ENCODE data around the gene EID1.
"Not testable (repeated sequence)": the region's sequence is repeated elsewhere in the genome, so short reads cannot be mapped to it uniquely, and the experiment has no call there.

Gene EID1

GRCh38 chr15:48877630-48878595 lies at the start of gene EID1:
Gene EID1 (plus strand): TSS chr15:48878134. CDS start chr15:48878177, 43 bp downstream.
- DNase-seq (ENCODE audit: low read depth): peak; percentile 86

GRCh38 chr15:48828471-48828870 lies 49.5 kb upstream of the EID1 start:
- DNase-seq (ENCODE audit: low read depth): no peak

- no peak for DNase-seq (ENCODE audit: low read depth)
Observed at GRCh38 chr15:48828906-48829305, 49.0 kb upstream of the EID1 start.

GRCh38 chr15:48832648-48833047 lies 45.3 kb upstream of the EID1 start:
- DNase-seq (ENCODE audit: low read depth): no peak

GRCh38 chr15:48833526-48834239 lies 44.3 kb upstream of the EID1 start:
- no peak for DNase-seq (ENCODE audit: low read depth)

- no peak for DNase-seq (ENCODE audit: low read depth)
Observed at GRCh38 chr15:48834756-48835155, 43.2 kb upstream of the EID1 start.

- DNase-seq (ENCODE audit: low read depth): no peak
Observed at GRCh38 chr15:48842501-48842900, 35.4 kb upstream of the EID1 start.

GRCh38 chr15:48845123-48845522 lies 32.8 kb upstream of the EID1 start:
- DNase-seq (ENCODE audit: low read depth): no peak

GRCh38 chr15:48850648-48851047 lies 27.3 kb upstream of the EID1 start:
- DNase-seq (ENCODE audit: low read depth): no peak

- no peak for DNase-seq (ENCODE audit: low read depth)
Observed at GRCh38 chr15:48851956-48852355, 26.0 kb upstream of the EID1 start.

GRCh38 chr15:48854434-48854833 lies 23.5 kb upstream of the EID1 start:
- DNase-seq (ENCODE audit: low read depth): not testable (repeated sequence)

GRCh38 chr15:48855501-48856440 lies 22.2 kb upstream of the EID1 start:
- DNase-seq (ENCODE audit: low read depth): no peak

- DNase-seq (ENCODE audit: low read depth): no peak
Observed at GRCh38 chr15:48856942-48857341, 21.0 kb upstream of the EID1 start.

GRCh38 chr15:48858401-48858800 lies 19.5 kb upstream of the EID1 start:
- no peak for DNase-seq (ENCODE audit: low read depth)

GRCh38 chr15:48859426-48859825 lies 18.5 kb upstream of the EID1 start:
- DNase-seq (ENCODE audit: low read depth): no peak

GRCh38 chr15:48861813-48862431 lies 16.0 kb upstream of the EID1 start:
- peak; percentile 4 for DNase-seq (ENCODE audit: low read depth)

GRCh38 chr15:48862705-48863104 lies 15.2 kb upstream of the EID1 start:
- no peak for DNase-seq (ENCODE audit: low read depth)

- no peak for DNase-seq (ENCODE audit: low read depth)
Observed at GRCh38 chr15:48865370-48866079, 12.4 kb upstream of the EID1 start.

GRCh38 chr15:48866141-48866563 lies 11.8 kb upstream of the EID1 start:
- DNase-seq (ENCODE audit: low read depth): no peak

- DNase-seq (ENCODE audit: low read depth): no peak
Observed at GRCh38 chr15:48868023-48868422, 9.9 kb upstream of the EID1 start.

GRCh38 chr15:48868536-48868935 lies 9.4 kb upstream of the EID1 start:
- no peak for DNase-seq (ENCODE audit: low read depth)
